ENCODE measurements around the gene TUBGCP3.

TUBGCP3 gene

GRCh38 chr13:112481458-112481857 is 106.5 kb downstream of the TUBGCP3 start:
- TF ChIP-seq CTCF (IDR thresholded peaks at IDR 0.05), result no peak
- H3K4me1 Mint-ChIP-seq, result no peaks in the 10 kb centered on the region
- H3K9me3 Mint-ChIP-seq, result peaks cover 34% of the 10 kb centered on the region
- no peak overlapping the region for H3K27ac Mint-ChIP-seq
- no peaks in the 10 kb centered on the region for H3K27me3 Mint-ChIP-seq (ENCODE audit: low read depth, poor library complexity)
- H3K36me3 Mint-ChIP-seq (ENCODE audit: low read depth), result peaks cover 52% of the 10 kb centered on the region
- DNase-seq, result no peak
- no peak overlapping the region for H3K4me3 Mint-ChIP-seq

- Mint-ChIP-seq H3K27me3 (ENCODE audit: low read depth, poor library complexity) (peaks cover 2% of the 10 kb centered on the region), H3K4me1 (no peaks in the 10 kb centered on the region), H3K36me3 (ENCODE audit: low read depth) (peaks cover 33% of the 10 kb centered on the region), H3K4me3 (no peak overlapping the region), H3K9me3 (peaks cover 34% of the 10 kb centered on the region), H3K27ac (no peak overlapping the region)
- no peak for DNase-seq
- TF ChIP-seq CTCF (IDR thresholded peaks at IDR 0.05), result no peak
Observed at GRCh38 chr13:112479389-112479788, 108.6 kb downstream of the TUBGCP3 start.

GRCh38 chr13:112477070-112477619 is 110.8 kb downstream of the TUBGCP3 start:
- Mint-ChIP-seq H3K4me3 (no peak overlapping the region), H3K4me1 (no peaks in the 10 kb centered on the region), H3K36me3 (ENCODE audit: low read depth) (peaks cover 11% of the 10 kb centered on the region), H3K27me3 (ENCODE audit: low read depth, poor library complexity) (peaks cover 2% of the 10 kb centered on the region), H3K27ac (no peak overlapping the region), H3K9me3 (peaks cover 36% of the 10 kb centered on the region)
- TF ChIP-seq CTCF (IDR thresholded peaks at IDR 0.05), result no peak
- no peak for DNase-seq

- H3K27ac Mint-ChIP-seq, result no peak overlapping the region
- H3K4me3 Mint-ChIP-seq, result no peak overlapping the region
- H3K9me3 Mint-ChIP-seq, result peaks cover 31% of the 10 kb centered on the region
Observed at GRCh38 chr13:112475889-112476288, 112.1 kb downstream of the TUBGCP3 start.

GRCh38 chr13:112474869-112475268 is 113.1 kb downstream of the TUBGCP3 start:
- H3K27ac Mint-ChIP-seq, result no peak overlapping the region
- peaks cover 27% of the 10 kb centered on the region for H3K9me3 Mint-ChIP-seq
- H3K36me3 Mint-ChIP-seq (ENCODE audit: low read depth), result no peaks in the 10 kb centered on the region
- H3K27me3 Mint-ChIP-seq (ENCODE audit: low read depth, poor library complexity), result peaks cover 2% of the 10 kb centered on the region
- no peaks in the 10 kb centered on the region for H3K4me1 Mint-ChIP-seq
- no peak overlapping the region for H3K4me3 Mint-ChIP-seq
- DNase-seq, result no peak
- TF ChIP-seq CTCF (IDR thresholded peaks at IDR 0.05), result no peak

More at GRCh38 chr13:112475889-112476288, 112.1 kb downstream of the TUBGCP3 start:
- Mint-ChIP-seq H3K36me3 (ENCODE audit: low read depth) (peaks cover 1% of the 10 kb centered on the region), H3K27me3 (ENCODE audit: low read depth, poor library complexity) (peaks cover 2% of the 10 kb centered on the region), H3K4me1 (no peaks in the 10 kb centered on the region)
- DNase-seq, result no peak
- TF ChIP-seq CTCF (IDR thresholded peaks at IDR 0.05), result no peak

- Mint-ChIP-seq H3K27ac (no peak overlapping the region), H3K9me3 (peaks cover 17% of the 10 kb centered on the region), H3K4me3 (no peak overlapping the region), H3K27me3 (ENCODE audit: low read depth, poor library complexity) (peaks cover 2% of the 10 kb centered on the region), H3K36me3 (ENCODE audit: low read depth) (no peaks in the 10 kb centered on the region), H3K4me1 (no peaks in the 10 kb centered on the region)
- no peak for DNase-seq
- TF ChIP-seq CTCF (IDR thresholded peaks at IDR 0.05), result no peak
Observed at GRCh38 chr13:112473818-112474217, 114.1 kb downstream of the TUBGCP3 start.
